GM23338 (cell line): ENCODE data around the gene SLC6A11. TPM values are rescaled to one million over a fixed set of nuclear protein-coding genes. Genes with fewer than 3 reads are reported as not detected.

ENCODE experiments used
- ATAC-seq: fragments of 200-7000 bp; cut with Tn5 transposase; 3 replicates; pipeline ENCODE4 v1.9.1; 2020
- DNase-seq: peaks from one replicate; pipeline ENCODE4 v3.0.0-alpha.2; 2015; ENCODE audit warnings: low spot score
- H2AFZ ChIP-seq: fragments of 200-600 bp; sonication (generic); 2 replicates; pipeline ENCODE4 v1.8.0; 2016; ENCODE audit warnings: antibody characterized with exemption, mild to moderate bottlenecking, moderate library complexity
- H3F3A ChIP-seq: fragments of 200-600 bp; sonication (generic); replicated peaks from 2 replicates; pipeline ENCODE4 v1.8.0; 2017; ENCODE audit warnings: antibody characterized with exemption, mixed run types, low read depth
- H3K27ac ChIP-seq: fragments of 200-600 bp; sonication (generic); 2 replicates; pipeline ENCODE4 v1.6.1; 2016; ENCODE audit warnings: low read depth
- H3K27me3 ChIP-seq: fragments of 200-600 bp; sonication (generic); 2 replicates; pipeline ENCODE4 v1.8.0; 2016; ENCODE audit warnings: mild to moderate bottlenecking, mixed run types, moderate library complexity; ENCODE audit not compliant: insufficient read depth
- H3K36me3 ChIP-seq: fragments of 200-600 bp; sonication (generic); 2 replicates; pipeline ENCODE4 v1.8.0; 2016; ENCODE audit warnings: mild to moderate bottlenecking; ENCODE audit not compliant: insufficient read depth
- H3K4me1 ChIP-seq: fragments of 200-600 bp; sonication (generic); 2 replicates; pipeline ENCODE4 v1.8.0; 2016; ENCODE audit warnings: mild to moderate bottlenecking, moderate library complexity; ENCODE audit not compliant: insufficient read depth
- H3K4me2 ChIP-seq: fragments of 200-600 bp; sonication (generic); 2 replicates; pipeline ENCODE4 v1.7.1; 2017; ENCODE audit warnings: mixed run types
- H3K4me3 ChIP-seq: fragments of 200-600 bp; sonication (generic); 2 replicates; pipeline ENCODE4 v1.6.1; 2016; ENCODE audit warnings: mixed run types
- H3K79me2 ChIP-seq: fragments of 200-600 bp; sonication (generic); replicated peaks from 2 replicates; pipeline ENCODE4 v1.8.0; 2017; ENCODE audit warnings: mild to moderate bottlenecking; ENCODE audit not compliant: insufficient read depth
- H3K9me2 ChIP-seq: fragments of 200-600 bp; sonication (generic); 2 replicates; pipeline ENCODE4 v1.8.0; 2017; ENCODE audit not compliant: insufficient read depth
- H4K20me1 ChIP-seq: fragments of 200-600 bp; sonication (generic); replicated peaks from 2 replicates; pipeline ENCODE4 v1.8.0; 2017; ENCODE audit warnings: mild to moderate bottlenecking; ENCODE audit not compliant: insufficient read depth
- H3K27ac Mint-ChIP-seq: 2 replicates; pipeline ENCODE4 v1.8.0; 2020; ENCODE audit warnings: inconsistent platforms, mild to moderate bottlenecking, moderate library complexity, mixed read lengths
- H3K27me3 Mint-ChIP-seq: 3 replicates; pipeline ENCODE4 v1.8.0; 2022; ENCODE audit warnings: low read depth, mild to moderate bottlenecking, moderate library complexity, mixed read lengths, inconsistent platforms; ENCODE audit not compliant: insufficient read depth, poor library complexity
- H3K36me3 Mint-ChIP-seq: 3 replicates; pipeline ENCODE4 v1.8.0; 2021; ENCODE audit warnings: low read depth, mild to moderate bottlenecking, inconsistent platforms, moderate library complexity, mixed read lengths
- H3K4me1 Mint-ChIP-seq: 3 replicates; pipeline ENCODE4 v1.8.0; 2020; ENCODE audit warnings: mild to moderate bottlenecking, inconsistent platforms, mixed read lengths
- H3K4me3 Mint-ChIP-seq: 3 replicates; pipeline ENCODE4 v1.8.0; 2021; ENCODE audit warnings: moderate library complexity, mild to moderate bottlenecking, inconsistent platforms, mixed read lengths
- H3K9me3 Mint-ChIP-seq: 3 replicates; pipeline ENCODE4 v1.8.0; 2020; ENCODE audit warnings: moderate library complexity, mild to moderate bottlenecking, inconsistent platforms, mixed read lengths
- CREB1 ChIP-seq: fragments of 250-450 bp; sonication (Bioruptor Pico); IDR thresholded peaks from 2 replicates; pipeline ENCODE4 v1.5.0; 2020; ENCODE audit warnings: low read depth, mild to moderate bottlenecking, moderate library complexity
- EZH2 ChIP-seq: fragments of 200-600 bp; sonication (generic); IDR thresholded peaks from one replicate; pipeline ENCODE4 v1.8.0; 2017; ENCODE audit warnings: antibody characterized with exemption, mild to moderate bottlenecking, low read depth; ENCODE audit not compliant: unreplicated experiment
- EZH2phosphoT487 ChIP-seq: fragments of 200-600 bp; sonication (generic); IDR thresholded peaks from one replicate; pipeline ENCODE4 v1.8.1; 2018; ENCODE audit warnings: antibody characterized with exemption; ENCODE audit not compliant: unreplicated experiment
- JUNB ChIP-seq: IDR thresholded peaks from one replicate; pipeline ENCODE4 v1.6.1; 2016; ENCODE audit warnings: antibody characterized with exemption; ENCODE audit not compliant: unreplicated experiment
- NANOG ChIP-seq: IDR thresholded peaks from 2 replicates; pipeline ENCODE4 v1.6.1; 2016; ENCODE audit warnings: antibody characterized with exemption, borderline replicate concordance
- STAT1 ChIP-seq: IDR thresholded peaks from one replicate; pipeline ENCODE4 v1.6.1; 2016; ENCODE audit warnings: antibody characterized with exemption; ENCODE audit not compliant: unreplicated experiment
- ZNF331 ChIP-seq: fragments of 250-450 bp; sonication (Bioruptor Pico); IDR thresholded peaks from 2 replicates; pipeline ENCODE4 v1.5.0; 2020; ENCODE audit warnings: low read depth, mild to moderate bottlenecking, moderate library complexity
- polyA plus RNA-seq: library from polyadenylated mRNA; unstranded; fragments of >200 nt; fragmentation: Nextera tagmentation; extraction: Ambion mirVana; gene quantifications from 2 replicates; pipeline ENCODE4 v1.2.1, GENCODE V29; 2016
- total RNA-seq: library from RNA; depleted of rRNA; stranded (reverse); fragments of >200 nt; shearing (Covaris generic); gene quantifications from 2 replicates; pipeline ENCODE4 v1.2.3, GENCODE V29; 2014
- TF ChIP-seq, protein P1 (sequence below): IDR thresholded peaks from 2 replicates; pipeline ENCODE4 v1.6.1; 2016; ENCODE audit warnings: antibody characterized with exemption
- TF ChIP-seq, protein P2 (sequence below): IDR thresholded peaks from one replicate; pipeline ENCODE4 v1.6.1; 2018; ENCODE audit warnings: antibody characterized with exemption; ENCODE audit not compliant: unreplicated experiment
- TF ChIP-seq, protein P3 (sequence below): fragments of 250-450 bp; sonication (Bioruptor Pico); IDR thresholded peaks from 2 replicates; pipeline ENCODE4 v1.5.0; 2020; ENCODE audit warnings: mild to moderate bottlenecking, moderate library complexity

The SLC6A11 gene
- total and polyA plus RNA-seq, 2 experiments from 2014 or later, result 0.47 to 1.1 TPM

DNA sequence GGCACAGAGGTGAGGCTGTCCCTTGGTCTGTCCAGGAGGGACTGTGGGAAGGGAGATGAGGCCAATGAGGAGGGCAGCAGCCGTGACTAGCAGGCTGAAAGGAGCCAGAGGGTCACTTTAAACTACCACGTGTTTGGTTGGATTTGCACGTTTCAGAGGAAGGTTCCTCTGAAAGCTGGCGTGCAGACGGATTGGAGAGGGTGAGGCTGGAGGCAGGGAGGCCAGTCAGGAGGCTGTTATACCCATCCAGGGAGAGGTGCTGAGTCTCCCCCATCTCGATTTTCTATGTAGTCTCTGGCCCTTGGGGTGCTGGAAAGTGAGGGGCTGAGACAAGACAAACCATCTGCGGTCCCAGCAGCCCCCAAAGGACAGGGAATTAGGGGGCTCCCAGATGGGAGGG lies 116.6 kb downstream of the SLC6A11 start:
- no peaks in the 10 kb centered on the region for H3K27me3 ChIP-seq
- H3K9me3 Mint-ChIP-seq, result no peaks in the 10 kb centered on the region
- H3K27ac ChIP-seq, result no peak overlapping the region
- no peak for ATAC-seq
- no peak overlapping the region for H3K27ac Mint-ChIP-seq
- H3K4me2 ChIP-seq, result no peak overlapping the region
- H3K4me1 ChIP-seq, result peaks cover 4% of the 10 kb centered on the region; the same call in 1 of the 2 replicates
- H3F3A ChIP-seq, result no peaks in the 10 kb centered on the region
- no peaks in the 10 kb centered on the region for H3K79me2 ChIP-seq
- no peak overlapping the region for H3K4me3 ChIP-seq
- no peaks in the 10 kb centered on the region for H3K9me2 ChIP-seq
- H3K36me3 Mint-ChIP-seq, result no peaks in the 10 kb centered on the region
- peaks cover 5% of the 10 kb centered on the region; the same call in 2 of the 3 replicates for H3K4me1 Mint-ChIP-seq
- H3K36me3 ChIP-seq, result no peaks in the 10 kb centered on the region
- H2AFZ ChIP-seq, result no peak overlapping the region
- no peak overlapping the region for H3K4me3 Mint-ChIP-seq
- TF ChIP-seq EZH2 (no peak), STAT1 (no peak), JUNB (no peak), EZH2phosphoT487 (no peak)
- TF ChIP-seq, protein P1, sequence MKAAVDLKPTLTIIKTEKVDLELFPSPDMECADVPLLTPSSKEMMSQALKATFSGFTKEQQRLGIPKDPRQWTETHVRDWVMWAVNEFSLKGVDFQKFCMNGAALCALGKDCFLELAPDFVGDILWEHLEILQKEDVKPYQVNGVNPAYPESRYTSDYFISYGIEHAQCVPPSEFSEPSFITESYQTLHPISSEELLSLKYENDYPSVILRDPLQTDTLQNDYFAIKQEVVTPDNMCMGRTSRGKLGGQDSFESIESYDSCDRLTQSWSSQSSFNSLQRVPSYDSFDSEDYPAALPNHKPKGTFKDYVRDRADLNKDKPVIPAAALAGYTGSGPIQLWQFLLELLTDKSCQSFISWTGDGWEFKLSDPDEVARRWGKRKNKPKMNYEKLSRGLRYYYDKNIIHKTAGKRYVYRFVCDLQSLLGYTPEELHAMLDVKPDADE, result no peak
- DNase-seq, result no peak
- no peaks in the 10 kb centered on the region for H4K20me1 ChIP-seq
- peaks cover 2% of the 10 kb centered on the region for H3K27me3 Mint-ChIP-seq

- no peak for DNase-seq
- Histone ChIP-seq H3K79me2 (no peaks in the 10 kb centered on the region), H3K36me3 (no peaks in the 10 kb centered on the region), H3F3A (no peaks in the 10 kb centered on the region), H3K27ac (no peak overlapping the region), H3K27me3 (no peaks in the 10 kb centered on the region), H3K4me2 (no peak overlapping the region), H3K4me1 (peaks cover 4% of the 10 kb centered on the region; the same call in 1 of the 2 replicates), H4K20me1 (no peaks in the 10 kb centered on the region), H2AFZ (no peak overlapping the region), H3K9me2 (no peaks in the 10 kb centered on the region), H3K4me3 (no peak overlapping the region)
- Mint-ChIP-seq H3K4me1 (peaks cover 5% of the 10 kb centered on the region; the same call in 2 of the 3 replicates), H3K27me3 (peaks cover 3% of the 10 kb centered on the region), H3K36me3 (no peaks in the 10 kb centered on the region), H3K4me3 (no peak overlapping the region), H3K9me3 (no peaks in the 10 kb centered on the region), H3K27ac (no peak overlapping the region)
- TF ChIP-seq JUNB (no peak), EZH2 (no peak), ZNF331 (CRISPR knock-in tag) (no peak), CREB1 (CRISPR knock-in tag) (no peak), EZH2phosphoT487 (no peak), NANOG (no peak)
- TF ChIP-seq, protein P2, sequence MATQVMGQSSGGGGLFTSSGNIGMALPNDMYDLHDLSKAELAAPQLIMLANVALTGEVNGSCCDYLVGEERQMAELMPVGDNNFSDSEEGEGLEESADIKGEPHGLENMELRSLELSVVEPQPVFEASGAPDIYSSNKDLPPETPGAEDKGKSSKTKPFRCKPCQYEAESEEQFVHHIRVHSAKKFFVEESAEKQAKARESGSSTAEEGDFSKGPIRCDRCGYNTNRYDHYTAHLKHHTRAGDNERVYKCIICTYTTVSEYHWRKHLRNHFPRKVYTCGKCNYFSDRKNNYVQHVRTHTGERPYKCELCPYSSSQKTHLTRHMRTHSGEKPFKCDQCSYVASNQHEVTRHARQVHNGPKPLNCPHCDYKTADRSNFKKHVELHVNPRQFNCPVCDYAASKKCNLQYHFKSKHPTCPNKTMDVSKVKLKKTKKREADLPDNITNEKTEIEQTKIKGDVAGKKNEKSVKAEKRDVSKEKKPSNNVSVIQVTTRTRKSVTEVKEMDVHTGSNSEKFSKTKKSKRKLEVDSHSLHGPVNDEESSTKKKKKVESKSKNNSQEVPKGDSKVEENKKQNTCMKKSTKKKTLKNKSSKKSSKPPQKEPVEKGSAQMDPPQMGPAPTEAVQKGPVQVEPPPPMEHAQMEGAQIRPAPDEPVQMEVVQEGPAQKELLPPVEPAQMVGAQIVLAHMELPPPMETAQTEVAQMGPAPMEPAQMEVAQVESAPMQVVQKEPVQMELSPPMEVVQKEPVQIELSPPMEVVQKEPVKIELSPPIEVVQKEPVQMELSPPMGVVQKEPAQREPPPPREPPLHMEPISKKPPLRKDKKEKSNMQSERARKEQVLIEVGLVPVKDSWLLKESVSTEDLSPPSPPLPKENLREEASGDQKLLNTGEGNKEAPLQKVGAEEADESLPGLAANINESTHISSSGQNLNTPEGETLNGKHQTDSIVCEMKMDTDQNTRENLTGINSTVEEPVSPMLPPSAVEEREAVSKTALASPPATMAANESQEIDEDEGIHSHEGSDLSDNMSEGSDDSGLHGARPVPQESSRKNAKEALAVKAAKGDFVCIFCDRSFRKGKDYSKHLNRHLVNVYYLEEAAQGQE, result no peak
- TF ChIP-seq, protein P1, result no peak
- TF ChIP-seq, protein P3, sequence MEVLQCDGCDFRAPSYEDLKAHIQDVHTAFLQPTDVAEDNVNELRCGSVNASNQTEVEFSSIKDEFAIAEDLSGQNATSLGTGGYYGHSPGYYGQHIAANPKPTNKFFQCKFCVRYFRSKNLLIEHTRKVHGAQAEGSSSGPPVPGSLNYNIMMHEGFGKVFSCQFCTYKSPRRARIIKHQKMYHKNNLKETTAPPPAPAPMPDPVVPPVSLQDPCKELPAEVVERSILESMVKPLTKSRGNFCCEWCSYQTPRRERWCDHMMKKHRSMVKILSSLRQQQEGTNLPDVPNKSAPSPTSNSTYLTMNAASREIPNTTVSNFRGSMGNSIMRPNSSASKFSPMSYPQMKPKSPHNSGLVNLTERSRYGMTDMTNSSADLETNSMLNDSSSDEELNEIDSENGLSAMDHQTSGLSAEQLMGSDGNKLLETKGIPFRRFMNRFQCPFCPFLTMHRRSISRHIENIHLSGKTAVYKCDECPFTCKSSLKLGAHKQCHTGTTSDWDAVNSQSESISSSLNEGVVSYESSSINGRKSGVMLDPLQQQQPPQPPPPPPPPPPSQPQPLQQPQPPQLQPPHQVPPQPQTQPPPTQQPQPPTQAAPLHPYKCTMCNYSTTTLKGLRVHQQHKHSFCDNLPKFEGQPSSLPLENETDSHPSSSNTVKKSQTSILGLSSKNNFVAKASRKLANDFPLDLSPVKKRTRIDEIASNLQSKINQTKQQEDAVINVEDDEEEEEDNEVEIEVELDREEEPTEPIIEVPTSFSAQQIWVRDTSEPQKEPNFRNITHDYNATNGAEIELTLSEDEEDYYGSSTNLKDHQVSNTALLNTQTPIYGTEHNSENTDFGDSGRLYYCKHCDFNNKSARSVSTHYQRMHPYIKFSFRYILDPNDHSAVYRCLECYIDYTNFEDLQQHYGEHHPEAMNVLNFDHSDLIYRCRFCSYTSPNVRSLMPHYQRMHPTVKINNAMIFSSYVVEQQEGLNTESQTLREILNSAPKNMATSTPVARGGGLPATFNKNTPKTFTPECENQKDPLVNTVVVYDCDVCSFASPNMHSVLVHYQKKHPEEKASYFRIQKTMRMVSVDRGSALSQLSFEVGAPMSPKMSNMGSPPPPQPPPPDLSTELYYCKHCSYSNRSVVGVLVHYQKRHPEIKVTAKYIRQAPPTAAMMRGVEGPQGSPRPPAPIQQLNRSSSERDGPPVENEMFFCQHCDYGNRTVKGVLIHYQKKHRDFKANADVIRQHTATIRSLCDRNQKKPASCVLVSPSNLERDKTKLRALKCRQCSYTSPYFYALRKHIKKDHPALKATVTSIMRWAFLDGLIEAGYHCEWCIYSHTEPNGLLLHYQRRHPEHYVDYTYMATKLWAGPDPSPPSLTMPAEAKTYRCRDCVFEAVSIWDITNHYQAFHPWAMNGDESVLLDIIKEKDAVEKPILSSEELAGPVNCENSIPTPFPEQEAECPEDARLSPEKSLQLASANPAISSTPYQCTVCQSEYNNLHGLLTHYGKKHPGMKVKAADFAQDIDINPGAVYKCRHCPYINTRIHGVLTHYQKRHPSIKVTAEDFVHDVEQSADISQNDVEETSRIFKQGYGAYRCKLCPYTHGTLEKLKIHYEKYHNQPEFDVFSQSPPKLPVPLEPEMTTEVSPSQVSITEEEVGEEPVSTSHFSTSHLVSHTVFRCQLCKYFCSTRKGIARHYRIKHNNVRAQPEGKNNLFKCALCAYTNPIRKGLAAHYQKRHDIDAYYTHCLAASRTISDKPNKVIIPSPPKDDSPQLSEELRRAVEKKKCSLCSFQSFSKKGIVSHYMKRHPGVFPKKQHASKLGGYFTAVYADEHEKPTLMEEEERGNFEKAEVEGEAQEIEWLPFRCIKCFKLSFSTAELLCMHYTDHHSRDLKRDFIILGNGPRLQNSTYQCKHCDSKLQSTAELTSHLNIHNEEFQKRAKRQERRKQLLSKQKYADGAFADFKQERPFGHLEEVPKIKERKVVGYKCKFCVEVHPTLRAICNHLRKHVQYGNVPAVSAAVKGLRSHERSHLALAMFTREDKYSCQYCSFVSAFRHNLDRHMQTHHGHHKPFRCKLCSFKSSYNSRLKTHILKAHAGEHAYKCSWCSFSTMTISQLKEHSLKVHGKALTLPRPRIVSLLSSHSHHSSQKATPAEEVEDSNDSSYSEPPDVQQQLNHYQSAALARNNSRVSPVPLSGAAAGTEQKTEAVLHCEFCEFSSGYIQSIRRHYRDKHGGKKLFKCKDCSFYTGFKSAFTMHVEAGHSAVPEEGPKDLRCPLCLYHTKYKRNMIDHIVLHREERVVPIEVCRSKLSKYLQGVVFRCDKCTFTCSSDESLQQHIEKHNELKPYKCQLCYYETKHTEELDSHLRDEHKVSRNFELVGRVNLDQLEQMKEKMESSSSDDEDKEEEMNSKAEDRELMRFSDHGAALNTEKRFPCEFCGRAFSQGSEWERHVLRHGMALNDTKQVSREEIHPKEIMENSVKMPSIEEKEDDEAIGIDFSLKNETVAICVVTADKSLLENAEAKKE (CRISPR knock-in tag), result no peak
- ATAC-seq, result no peak
These were observed 117.0 kb downstream of the SLC6A11 start for GRCh38 chr3:10933021-10933420.
